ENCODE results near the gene GPC5.

Gene GPC5

GRCh38 chr13:91708558-91708957 lies 310.1 kb downstream of the GPC5 start:
- no peak for DNase-seq

DNA sequence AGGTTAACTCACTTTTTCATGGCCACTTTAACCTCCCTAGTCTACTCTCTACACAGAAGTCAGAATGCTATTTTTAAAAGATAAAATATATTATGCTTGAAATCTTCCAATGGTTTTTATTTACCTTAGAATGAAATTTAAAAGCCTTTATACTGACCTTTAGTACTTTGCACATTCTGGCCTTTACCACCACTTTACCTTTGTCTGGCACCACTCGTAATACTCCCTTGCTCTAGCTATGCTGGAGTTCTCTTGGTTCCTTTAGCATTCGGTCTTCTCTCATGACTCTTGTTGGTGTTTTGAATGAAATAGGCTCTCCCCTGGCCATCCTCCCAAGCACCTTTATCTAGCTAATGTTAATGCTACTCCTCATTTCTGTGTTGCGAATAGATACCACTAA lies 310.8 kb downstream of the GPC5 start:
- DNase-seq, result no peak

- DNase-seq, result peak in 5 of 56 donors; percentile 19 to 30 (median 22)
Measured at GRCh38 chr13:91710733-91711132, 312.3 kb downstream of the GPC5 start.

DNA sequence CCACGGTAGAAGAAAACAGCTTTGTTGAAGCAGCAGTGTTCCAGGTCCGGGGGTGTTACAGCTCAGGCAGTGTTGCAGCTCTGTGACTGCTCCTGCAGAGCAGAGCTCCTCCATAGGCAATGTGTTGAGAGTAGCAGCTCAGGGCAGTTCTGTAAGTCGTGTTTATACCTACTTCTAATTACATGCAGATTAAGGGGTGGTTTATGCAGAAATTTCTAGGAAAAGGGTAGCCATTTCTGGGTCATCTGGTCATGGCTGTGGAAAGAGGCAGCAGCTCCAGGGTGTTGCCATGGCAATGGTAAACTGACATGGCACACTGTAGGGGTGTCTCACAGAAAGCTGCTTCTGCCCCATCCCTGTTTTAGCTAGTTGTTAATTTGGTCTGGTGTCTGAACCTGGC lies 316.4 kb downstream of the GPC5 start:
- peak in 4 of 56 donors; percentile 2 to 18 (median 10) for DNase-seq

DNA sequence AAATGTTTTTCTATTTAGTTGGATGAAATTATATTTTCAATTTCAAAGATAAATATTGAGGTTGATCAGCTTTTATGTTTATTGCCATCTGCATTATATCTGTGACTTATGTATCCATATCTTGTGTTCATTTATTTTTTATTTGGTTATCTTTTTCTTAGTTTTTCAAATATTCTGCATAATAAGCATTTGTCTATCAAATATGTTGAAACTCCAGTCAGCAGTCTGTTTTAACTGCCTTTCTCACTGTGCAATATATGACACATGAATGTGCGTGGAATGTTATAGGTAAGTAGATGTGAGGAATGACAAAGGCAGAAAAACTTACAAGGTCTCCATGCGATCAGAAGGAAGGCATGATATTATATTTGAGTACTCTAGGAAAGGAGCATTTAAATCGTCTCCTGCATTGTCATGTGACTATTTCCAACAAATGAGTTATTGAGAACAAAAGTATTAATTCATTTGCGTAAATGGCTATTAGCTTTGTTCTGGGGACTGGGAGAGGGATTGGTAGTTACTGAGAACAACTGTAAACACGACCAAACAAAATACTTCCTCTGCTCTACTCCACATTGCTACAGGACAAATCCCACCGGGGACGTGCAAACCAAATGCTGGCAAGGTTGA lies 318.1 kb downstream of the GPC5 start:
- DNase-seq, result no peak

GRCh38 chr13:91719033-91719432 lies 320.6 kb downstream of the GPC5 start:
- DNase-seq, result peak in 1 of 56 donors; percentile 37

DNA sequence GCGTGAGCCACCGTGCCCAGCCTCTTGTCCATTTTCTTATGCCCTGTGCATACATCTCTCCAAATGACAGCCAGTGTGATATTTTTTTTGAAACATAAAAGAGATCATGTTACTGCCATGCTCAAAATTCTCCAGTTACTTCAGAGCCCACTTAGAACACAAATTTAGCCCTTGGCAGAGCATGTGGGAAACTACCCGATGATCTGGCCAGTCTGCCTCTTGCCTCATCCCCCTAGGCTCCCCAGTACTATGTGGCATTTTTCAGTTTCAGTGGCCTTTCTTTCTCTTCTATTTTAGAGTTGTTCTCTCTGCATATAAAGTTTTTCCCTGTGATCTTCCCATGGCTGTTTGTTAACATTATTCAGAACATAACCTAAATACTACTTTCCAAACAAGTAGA lies 323.0 kb downstream of the GPC5 start:
- DNase-seq, result no peak

- no peak for DNase-seq
Measured at GRCh38 chr13:91722267-91722884, 324.0 kb downstream of the GPC5 start.

GRCh38 chr13:91724591-91724990 lies 326.2 kb downstream of the GPC5 start:
- no peak for DNase-seq

DNA sequence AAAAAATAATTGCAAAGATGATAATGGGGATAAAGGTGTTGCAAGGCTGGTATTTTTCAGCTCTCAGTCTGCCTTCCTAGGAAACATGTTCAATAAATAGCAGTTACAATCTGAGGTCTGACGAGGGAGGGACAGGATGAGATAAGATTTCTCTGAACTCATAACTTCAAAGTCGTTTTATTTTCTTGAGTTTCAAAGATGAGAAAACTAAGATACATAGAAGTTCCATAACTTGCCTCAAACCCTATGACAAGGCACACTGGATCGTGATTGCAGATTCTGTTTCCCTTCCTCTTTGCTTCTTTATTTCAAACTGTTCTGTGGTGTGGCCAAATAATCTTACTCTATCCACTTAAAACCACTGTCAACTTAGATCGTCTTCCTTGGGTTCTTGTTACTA lies 327.2 kb downstream of the GPC5 start:
- no peak for DNase-seq

GRCh38 chr13:91726671-91727070 lies 328.2 kb downstream of the GPC5 start:
- no peak for DNase-seq

DNA sequence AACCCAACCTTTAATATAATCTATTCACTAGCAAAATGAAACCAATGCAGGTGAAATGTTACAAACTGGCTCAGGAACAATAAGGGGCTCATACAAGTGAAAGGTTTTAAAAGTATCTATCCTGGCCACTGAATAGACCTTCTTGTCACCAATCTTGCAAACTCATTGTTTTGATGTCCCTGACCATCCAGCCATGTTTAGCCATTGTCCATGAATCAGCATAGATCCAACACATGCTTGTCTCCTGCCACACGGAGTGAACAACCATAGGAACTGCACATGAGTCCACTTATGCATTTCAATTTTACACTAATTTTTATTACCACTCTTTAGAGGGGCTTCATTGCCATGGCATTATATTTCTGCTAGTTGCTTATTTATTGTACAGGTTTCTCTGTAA lies 331.4 kb downstream of the GPC5 start:
- no peak for DNase-seq

GRCh38 chr13:91739751-91740150 lies 341.3 kb downstream of the GPC5 start:
- no peak for DNase-seq

- no peak for DNase-seq
Measured at GRCh38 chr13:91740756-91741155, 342.3 kb downstream of the GPC5 start.

- DNase-seq, result no peak
Measured at GRCh38 chr13:91741925-91742324, 343.5 kb downstream of the GPC5 start.

DNA sequence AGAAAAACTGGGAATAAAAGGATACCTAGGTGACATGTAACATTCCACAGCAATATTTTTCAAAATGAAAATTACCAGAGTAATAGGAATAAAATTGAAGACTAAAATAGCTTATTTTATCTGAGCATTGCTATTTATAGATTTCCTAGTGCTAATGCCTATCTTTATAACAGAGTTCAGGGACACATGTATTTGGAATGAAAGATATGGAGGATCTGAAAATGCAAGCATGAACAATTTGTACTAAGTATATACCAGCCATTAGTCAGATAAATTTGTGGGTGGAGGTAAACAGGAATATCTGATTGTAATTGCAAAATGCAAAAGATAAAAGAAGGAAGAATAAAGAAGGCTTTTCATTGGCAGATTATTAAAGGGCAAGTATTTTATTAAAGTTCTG lies 345.9 kb downstream of the GPC5 start:
- no peak for DNase-seq

DNA sequence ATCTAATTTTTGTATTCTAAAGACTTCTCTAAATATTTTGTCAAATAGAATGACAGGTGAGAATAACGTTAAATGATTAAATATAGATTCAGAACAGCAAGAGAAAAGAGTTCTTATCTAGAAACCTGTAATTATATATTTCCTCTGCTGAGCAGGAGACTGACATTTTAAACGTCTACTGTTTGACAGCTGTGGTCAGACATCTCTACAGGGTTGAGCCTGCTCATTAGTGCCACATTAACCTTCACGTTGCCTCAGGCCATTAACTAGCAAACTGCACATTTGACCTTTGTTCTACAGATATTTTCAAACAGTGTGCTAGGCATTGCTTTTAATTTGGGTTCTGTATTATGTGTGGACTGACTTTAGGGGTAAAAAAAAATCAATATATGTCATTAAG lies 347.5 kb downstream of the GPC5 start:
- DNase-seq, result no peak

DNA sequence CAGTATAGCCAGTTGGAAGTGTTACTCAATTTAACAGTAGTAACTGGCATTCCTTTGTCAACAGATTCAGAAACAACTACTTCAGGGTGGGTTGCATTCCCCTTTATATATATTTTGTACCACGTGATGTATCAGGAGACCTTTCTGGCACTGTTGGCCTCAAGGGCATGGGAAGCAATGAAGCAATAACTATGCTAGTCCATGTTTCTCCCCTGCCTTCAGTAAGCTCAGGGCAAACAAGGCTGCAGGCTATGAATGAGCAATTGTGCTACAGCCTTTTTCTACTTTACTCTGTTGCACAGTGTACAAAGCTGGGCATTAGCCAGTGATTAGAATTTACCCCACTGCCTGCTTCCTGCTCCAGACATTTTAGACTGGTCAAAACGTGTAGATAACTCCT lies 348.8 kb downstream of the GPC5 start:
- peak in 3 of 56 donors; percentile 1 to 7 (median 5) for DNase-seq

- no peak for DNase-seq
Measured at GRCh38 chr13:91748416-91749089, 350.1 kb downstream of the GPC5 start.

DNA sequence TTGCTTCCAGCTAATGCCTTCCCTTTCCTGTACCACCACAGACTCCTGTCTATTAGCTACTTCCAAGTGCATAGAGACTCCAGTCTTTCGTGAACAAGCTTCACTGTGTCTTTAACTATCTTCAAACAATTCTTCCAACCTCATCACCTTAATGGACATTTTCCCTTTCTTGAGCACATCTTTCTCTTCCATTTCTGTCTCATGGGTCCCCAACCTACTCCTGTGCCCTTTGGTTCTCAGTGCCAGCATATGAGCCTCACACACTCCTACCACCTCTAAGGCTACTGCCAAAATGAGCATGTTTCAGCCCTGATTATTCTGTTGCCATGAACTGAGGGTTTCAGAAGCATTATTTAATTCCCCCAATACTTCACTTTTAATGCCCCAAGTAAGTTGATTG lies 360.3 kb downstream of the GPC5 start:
- no peak for DNase-seq

- DNase-seq, result no peak
Measured at GRCh38 chr13:91762957-91763356, 364.5 kb downstream of the GPC5 start.

DNA sequence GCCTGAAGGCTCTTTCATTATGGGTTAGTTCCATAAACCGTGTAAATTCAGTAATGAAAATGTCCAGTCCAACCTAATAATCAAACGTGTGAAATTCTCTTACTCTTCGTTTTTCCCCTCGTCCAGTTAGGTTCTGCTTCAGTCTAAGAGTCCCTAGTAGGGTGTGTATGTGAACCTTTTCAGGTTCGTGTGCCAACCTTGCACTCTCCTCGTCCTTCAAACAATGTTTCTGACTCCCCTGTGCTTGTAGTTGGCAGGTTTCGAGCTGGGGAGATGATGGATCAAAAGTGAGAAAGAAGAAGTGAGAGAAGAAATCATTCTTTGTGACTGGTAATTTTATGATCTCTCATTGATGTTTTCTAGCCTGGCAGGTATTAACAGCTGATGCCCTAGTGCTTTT lies 366.1 kb downstream of the GPC5 start:
- DNase-seq, result no peak

DNA sequence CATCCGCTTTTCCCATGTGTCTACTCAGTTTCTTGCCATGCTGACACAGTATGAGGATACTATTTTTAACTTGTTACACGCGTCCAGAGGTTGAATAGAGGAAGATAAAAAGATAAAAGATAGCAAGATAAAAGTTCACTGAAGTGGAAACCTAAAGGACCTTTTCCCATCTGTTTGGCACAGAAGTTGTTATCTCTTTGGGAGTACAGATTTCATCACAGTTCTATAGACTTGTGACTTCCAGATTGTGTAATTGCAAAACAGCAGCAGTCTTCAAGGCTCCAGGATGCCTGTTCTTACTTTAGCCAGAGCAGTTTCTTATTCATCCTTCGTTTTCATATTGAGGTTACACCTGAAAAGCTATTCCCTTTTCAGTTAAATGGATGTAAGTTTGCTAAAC lies 369.2 kb downstream of the GPC5 start:
- no peak for DNase-seq

Measured in nucleus accumbens (tissue), 56 donors.